HepG2 (cell line): ENCODE data around the gene KIAA0232. TPM values are rescaled to one million over a fixed set of nuclear protein-coding genes. Genes with fewer than 3 reads are reported as not detected.

Source experiments
- MTF2 ChIP-seq: sonication (generic); formaldehyde crosslinking; IDR thresholded peaks from 2 replicates; pipeline ENCODE4 v1.5.0; 2020; ENCODE audit warnings: missing genetic modification reagents, borderline replicate concordance
- REST ChIP-seq, 2 experiments: IDR thresholded peaks; 2 replicates each; pipeline ENCODE4 v1.6.1; 2011 to 2012; ENCODE audit warnings: low read length in 2 of 2, borderline replicate concordance in 1 of 2, low read depth in 1 of 2, mild to moderate bottlenecking in 1 of 2, moderate library complexity in 1 of 2
- SOX13 ChIP-seq, 3 experiments: fragments of 450-650 bp in 1 of 3; sonication (generic) in 1 of 3; formaldehyde crosslinking in 1 of 3; IDR thresholded peaks in 2 of 3; conservative IDR thresholded peaks in 1 of 3; 2 replicates each; pipeline versions ENCODE4 v1.5.0 to v1.6.1; 2016 to 2020; ENCODE audit warnings: antibody characterized with exemption in 1 of 3, mild to moderate bottlenecking in 1 of 3, missing compliant biosample characterization in 1 of 3, missing genetic modification reagents in 1 of 3, moderate library complexity in 1 of 3
- TFAP4 ChIP-seq: sonication (generic); IDR thresholded peaks from 2 replicates; pipeline ENCODE4 v1.6.1; 2016; ENCODE audit warnings: low read depth, borderline replicate concordance
- TOE1 ChIP-seq: sonication (generic); formaldehyde crosslinking; IDR thresholded peaks from 2 replicates; pipeline ENCODE4 v1.4.0; 2020; ENCODE audit warnings: mild to moderate bottlenecking, missing genetic modification reagents
- ZNF776 ChIP-seq: sonication (generic); formaldehyde crosslinking; IDR thresholded peaks from 2 replicates; pipeline ENCODE4 v1.4.0; 2020; ENCODE audit warnings: mild to moderate bottlenecking, missing genetic modification reagents
- ZNF850 ChIP-seq: sonication (generic); formaldehyde crosslinking; conservative IDR thresholded peaks from 2 replicates; pipeline ENCODE4 v1.9.0; 2021; ENCODE audit warnings: mild to moderate bottlenecking, missing genetic modification reagents
- polyA plus RNA-seq, 8 experiments: library from polyadenylated mRNA; depleted of rRNA in 3 of 8; stranded (reverse) in 7 of 8; unstranded in 1 of 8; fragments of >200 nt; fragmentation: Illumina TruSeq in 4 of 8; extraction: Trizol in 4 of 8; gene quantifications; 2 replicates each; pipeline versions ENCODE4 v1.2.1 to v1.2.3, GENCODE V29; 2011 to 2016; ENCODE audit warnings: low read depth in 4 of 8, missing spikeins in 1 of 8, mixed read lengths in 1 of 8; ENCODE audit not compliant: insufficient read depth in 1 of 8
- total RNA-seq, 5 experiments: library from RNA; depleted of rRNA; stranded (reverse); fragments of >200 nt; fragmentation: Illumina TruSeq; extraction: Trizol; gene quantifications; 2 replicates each; pipeline ENCODE4 v1.2.3, GENCODE V29; 2016; ENCODE audit warnings: low read depth in 1 of 5
- TF ChIP-seq, protein P1 (sequence below), 2 experiments: fragments of 450-650 bp in 1 of 2; sonication (generic) in 1 of 2; formaldehyde crosslinking in 1 of 2; IDR thresholded peaks; 2 replicates each; pipeline versions ENCODE4 v1.6.1 to v1.8.0; 2016 to 2022; ENCODE audit warnings: antibody characterized with exemption in 1 of 2, mild to moderate bottlenecking in 1 of 2, missing genetic modification reagents in 1 of 2
- TF ChIP-seq, protein P2 (sequence below): sonication (generic); formaldehyde crosslinking; IDR thresholded peaks from 2 replicates; pipeline ENCODE4 v1.5.1; 2020; ENCODE audit warnings: mild to moderate bottlenecking, moderate library complexity, missing genetic modification reagents

Gene KIAA0232
- total and polyA plus RNA-seq, 2 of the 13 experiments (the other 11 are each of a cell fraction or from before 2014, with no cell fraction given) = 7.8 to 17.1 TPM

DNA sequence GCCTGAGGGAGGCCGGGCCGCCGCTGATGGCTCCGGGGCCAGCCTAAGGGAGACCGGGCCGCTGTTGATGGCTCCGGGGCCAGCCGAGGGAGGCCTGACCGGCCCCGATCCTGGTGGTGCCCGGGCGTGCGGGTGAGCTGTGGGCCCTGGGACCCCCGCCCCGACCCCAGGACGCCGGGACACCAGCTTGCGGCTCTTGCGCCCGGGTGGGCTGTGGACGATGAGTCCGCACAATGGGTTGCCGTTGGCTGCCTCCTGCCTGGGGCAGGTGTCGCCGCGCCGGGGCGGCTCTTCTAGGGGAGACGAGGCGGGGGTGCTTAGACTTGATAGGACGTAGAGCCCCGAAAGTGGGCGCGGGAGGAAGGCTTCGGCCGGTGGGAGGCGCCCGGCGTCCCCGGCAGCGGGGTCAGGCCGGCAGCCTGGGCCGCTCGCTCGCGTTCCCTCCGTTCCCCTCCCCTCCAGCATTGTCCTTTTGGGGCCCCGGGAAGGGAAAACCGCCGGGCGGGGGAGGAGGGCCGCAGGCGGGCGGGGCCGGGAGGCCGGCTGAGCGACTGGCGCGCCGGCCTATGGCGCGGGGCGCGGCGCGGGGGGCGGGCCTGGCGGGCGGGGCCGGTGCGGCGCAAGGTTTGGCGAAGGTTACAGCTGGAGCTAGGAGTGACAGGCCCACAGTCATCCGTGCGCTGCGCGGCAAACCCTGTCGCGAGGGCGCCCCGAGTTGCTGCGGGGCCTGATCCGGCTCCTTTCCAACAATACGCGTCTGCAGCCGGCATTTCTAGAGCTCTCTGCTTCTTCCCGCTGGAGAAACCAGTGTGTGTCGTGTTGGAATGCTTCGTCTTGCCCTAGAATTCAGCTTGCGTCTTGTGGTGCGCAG, 819 bp downstream of the KIAA0232 start (continued):
- TF ChIP-seq, protein P1, sequence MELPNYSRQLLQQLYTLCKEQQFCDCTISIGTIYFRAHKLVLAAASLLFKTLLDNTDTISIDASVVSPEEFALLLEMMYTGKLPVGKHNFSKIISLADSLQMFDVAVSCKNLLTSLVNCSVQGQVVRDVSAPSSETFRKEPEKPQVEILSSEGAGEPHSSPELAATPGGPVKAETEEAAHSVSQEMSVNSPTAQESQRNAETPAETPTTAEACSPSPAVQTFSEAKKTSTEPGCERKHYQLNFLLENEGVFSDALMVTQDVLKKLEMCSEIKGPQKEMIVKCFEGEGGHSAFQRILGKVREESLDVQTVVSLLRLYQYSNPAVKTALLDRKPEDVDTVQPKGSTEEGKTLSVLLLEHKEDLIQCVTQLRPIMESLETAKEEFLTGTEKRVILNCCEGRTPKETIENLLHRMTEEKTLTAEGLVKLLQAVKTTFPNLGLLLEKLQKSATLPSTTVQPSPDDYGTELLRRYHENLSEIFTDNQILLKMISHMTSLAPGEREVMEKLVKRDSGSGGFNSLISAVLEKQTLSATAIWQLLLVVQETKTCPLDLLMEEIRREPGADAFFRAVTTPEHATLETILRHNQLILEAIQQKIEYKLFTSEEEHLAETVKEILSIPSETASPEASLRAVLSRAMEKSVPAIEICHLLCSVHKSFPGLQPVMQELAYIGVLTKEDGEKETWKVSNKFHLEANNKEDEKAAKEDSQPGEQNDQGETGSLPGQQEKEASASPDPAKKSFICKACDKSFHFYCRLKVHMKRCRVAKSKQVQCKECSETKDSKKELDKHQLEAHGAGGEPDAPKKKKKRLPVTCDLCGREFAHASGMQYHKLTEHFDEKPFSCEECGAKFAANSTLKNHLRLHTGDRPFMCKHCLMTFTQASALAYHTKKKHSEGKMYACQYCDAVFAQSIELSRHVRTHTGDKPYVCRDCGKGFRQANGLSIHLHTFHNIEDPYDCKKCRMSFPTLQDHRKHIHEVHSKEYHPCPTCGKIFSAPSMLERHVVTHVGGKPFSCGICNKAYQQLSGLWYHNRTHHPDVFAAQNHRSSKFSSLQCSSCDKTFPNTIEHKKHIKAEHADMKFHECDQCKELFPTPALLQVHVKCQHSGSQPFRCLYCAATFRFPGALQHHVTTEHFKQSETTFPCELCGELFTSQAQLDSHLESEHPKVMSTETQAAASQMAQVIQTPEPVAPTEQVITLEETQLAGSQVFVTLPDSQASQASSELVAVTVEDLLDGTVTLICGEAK (IDR thresholded peaks at IDR 0.05) = no peak
- TF ChIP-seq, protein P1 (CRISPR knock-in tag; IDR thresholded peaks at IDR 0.05) = 0 out of 2 replicates have a peak, but pooled peaks have one; percentile 26
- TF ChIP-seq ZNF850 = 0 out of 2 replicates have a peak, but pooled peaks have one; percentile 61
- TF ChIP-seq REST (IDR thresholded peaks at IDR 0.05; ENCODE audit: borderline replicate concordance in 1 of 2, low read depth in 1 of 2, low read length in 2 of 2) = 0 out of 4 replicates have a peak, but pooled peaks of 1 of the 2 experiments have one; percentile 28
- TF ChIP-seq ZNF776 = 0 out of 2 replicates have a peak, but pooled peaks have one; percentile 27
- TF ChIP-seq, protein P2, sequence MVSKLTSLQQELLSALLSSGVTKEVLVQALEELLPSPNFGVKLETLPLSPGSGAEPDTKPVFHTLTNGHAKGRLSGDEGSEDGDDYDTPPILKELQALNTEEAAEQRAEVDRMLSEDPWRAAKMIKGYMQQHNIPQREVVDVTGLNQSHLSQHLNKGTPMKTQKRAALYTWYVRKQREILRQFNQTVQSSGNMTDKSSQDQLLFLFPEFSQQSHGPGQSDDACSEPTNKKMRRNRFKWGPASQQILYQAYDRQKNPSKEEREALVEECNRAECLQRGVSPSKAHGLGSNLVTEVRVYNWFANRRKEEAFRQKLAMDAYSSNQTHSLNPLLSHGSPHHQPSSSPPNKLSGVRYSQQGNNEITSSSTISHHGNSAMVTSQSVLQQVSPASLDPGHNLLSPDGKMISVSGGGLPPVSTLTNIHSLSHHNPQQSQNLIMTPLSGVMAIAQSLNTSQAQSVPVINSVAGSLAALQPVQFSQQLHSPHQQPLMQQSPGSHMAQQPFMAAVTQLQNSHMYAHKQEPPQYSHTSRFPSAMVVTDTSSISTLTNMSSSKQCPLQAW (CRISPR knock-in tag) = 0 out of 2 replicates have a peak, but pooled peaks have one; percentile 19
- peak; percentile 95 for TF ChIP-seq TFAP4
- peak; percentile 16; the same call in 1 of the 2 replicates for TF ChIP-seq MTF2
- 0 out of 2 replicates have a peak, but pooled peaks have one; percentile 64 for TF ChIP-seq TOE1 (CRISPR knock-in tag)
- peak; percentile 57; the same call in 1 of the 2 replicates for TF ChIP-seq SOX13 (IDR thresholded peaks at IDR 0.05)
- TF ChIP-seq SOX13 (CRISPR knock-in tag; conservative IDR thresholded peaks at IDR 0.05 in 1 of 2, IDR thresholded peaks at IDR 0.05 in 1 of 2) = peak in 1 of 2 experiments; percentile 84; a peak in 2 of 4 replicates
